Activated CD8-positive, alpha-beta memory T cell treated with anti-CD3 and anti-CD28 coated beads, Interleukin-2, amount 10 ng/mL, durations not matched to agents 7 days and 5 days (primary cell): ENCODE measurements around the gene PAGR1. TPM values are rescaled to one million over a fixed set of nuclear protein-coding genes. Genes with fewer than 3 reads are reported as not detected.
A peak's percentile ranks its signal among the peaks of the same experiment; 100 is the strongest.
"Not testable (repeated sequence)": the region's sequence is repeated elsewhere in the genome, so short reads cannot be mapped to it uniquely, and the experiment has no call there.

ENCODE experiments used
- ATAC-seq: fragments of 150-1000 bp; cut with Tn5 transposase; one replicate; pipeline ENCODE4 v1.10.0; 2021; ENCODE audit warnings: moderate library complexity
- CTCF ChIA-PET: fragments of 350-600 bp; sonication (Branson Sonifier 250); formaldehyde crosslinking; loops from one replicate; lab custom pipeline; 2021; ENCODE audit warnings: antibody characterized with exemption; lab: Charles Lee
- DNase-seq: peaks from one replicate; pipeline ENCODE4 v3.0.0-alpha.2; 2020
- H3K27ac Mint-ChIP-seq: one replicate; pipeline ENCODE4 v1.8.0; 2021; ENCODE audit warnings: mild to moderate bottlenecking, mixed read lengths
- H3K27me3 Mint-ChIP-seq: one replicate; pipeline ENCODE4 v1.8.0; 2021; ENCODE audit warnings: mixed read lengths
- H3K36me3 Mint-ChIP-seq: one replicate; pipeline ENCODE4 v1.8.0; 2021; ENCODE audit warnings: mild to moderate bottlenecking, mixed read lengths
- H3K4me1 Mint-ChIP-seq: one replicate; pipeline ENCODE4 v1.8.0; 2021; ENCODE audit warnings: mixed read lengths
- H3K4me3 Mint-ChIP-seq: one replicate; pipeline ENCODE4 v1.8.0; 2021; ENCODE audit warnings: mild to moderate bottlenecking, moderate library complexity, mixed read lengths
- H3K9me3 Mint-ChIP-seq: one replicate; pipeline ENCODE4 v1.8.0; 2022; ENCODE audit warnings: low read depth, mixed read lengths
- total RNA-seq, 2 experiments: library from RNA; stranded (reverse); gene quantifications; one replicate each; pipeline ENCODE4 v1.2.3, GENCODE V29; 2021

PAGR1 gene
- 10 to 100 TPM; 34.3 to 35.2 TPM for total RNA-seq

DNA sequence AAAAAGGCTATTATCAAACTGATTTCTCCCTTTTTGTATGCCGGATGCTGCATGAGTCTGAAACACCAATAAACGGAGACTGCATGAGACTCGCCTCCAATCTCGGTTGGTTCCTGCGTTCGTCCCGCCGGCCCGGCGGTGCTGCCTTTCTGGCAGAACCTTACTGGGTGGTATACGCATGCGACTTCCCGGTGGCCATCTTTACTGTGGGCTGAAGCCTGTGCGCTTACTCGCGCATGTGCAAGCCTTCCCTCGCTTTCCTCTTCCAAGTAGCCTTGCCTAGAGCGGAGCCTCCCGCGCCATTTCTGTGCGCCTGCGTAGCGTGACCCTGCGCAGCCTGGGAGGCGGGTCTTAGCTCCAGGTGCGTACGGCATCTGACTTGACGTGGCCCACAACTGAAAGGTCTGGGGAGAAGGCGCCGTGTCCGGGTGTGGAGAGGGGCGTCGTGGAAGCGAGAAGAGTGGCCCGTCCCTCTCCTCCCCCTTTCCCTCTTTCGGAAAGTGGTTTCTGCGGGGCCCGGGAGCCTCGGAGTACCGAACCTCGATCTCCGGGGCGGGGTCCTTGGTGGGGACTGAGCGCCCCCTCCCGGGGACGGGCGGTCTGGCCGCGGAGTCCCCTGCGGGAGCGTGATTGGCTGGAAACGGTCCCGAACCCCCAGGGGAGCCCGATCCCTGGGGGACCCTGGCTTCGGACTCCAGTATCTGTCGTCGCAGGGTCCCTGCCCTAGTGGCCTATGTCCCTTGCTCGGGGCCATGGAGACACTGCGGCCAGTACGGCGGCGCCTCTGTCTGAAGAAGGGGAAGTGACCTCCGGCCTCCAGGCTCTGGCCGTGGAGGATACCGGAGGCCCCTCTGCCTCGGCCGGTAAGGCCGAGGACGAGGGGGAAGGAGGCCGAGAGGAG lies at the start of gene PAGR1:
PAGR1 (plus strand) TSS at position 360 of the 901 bp plus-strand sequence; CDS start at position 734, 374 bp downstream.
- CTCF ChIA-PET = interaction anchor here (0.6 to 16.1 kb wide), 33 partner anchors 9 to 240 kb away, joined by 3 to 192 read pairs (median 5); partner anchors contain the start of genes C16orf54, KCTD13, KIF22 and MAZ
- peak within 1 kb of the TSS; percentile 99 for H3K4me3 Mint-ChIP-seq
- H3K27me3 Mint-ChIP-seq = peaks cover 12% of the 10 kb centered on the region
- ATAC-seq (peak; percentile 79), DNase-seq (peak; percentile 99)
- no peaks in the 10 kb centered on the region for H3K9me3 Mint-ChIP-seq
- peaks cover 65% of the 10 kb centered on the region for H3K4me1 Mint-ChIP-seq
- peaks cover 27% of the 10 kb centered on the region for H3K36me3 Mint-ChIP-seq
- peak within 1 kb of the TSS; percentile 88 for H3K27ac Mint-ChIP-seq

DNA sequence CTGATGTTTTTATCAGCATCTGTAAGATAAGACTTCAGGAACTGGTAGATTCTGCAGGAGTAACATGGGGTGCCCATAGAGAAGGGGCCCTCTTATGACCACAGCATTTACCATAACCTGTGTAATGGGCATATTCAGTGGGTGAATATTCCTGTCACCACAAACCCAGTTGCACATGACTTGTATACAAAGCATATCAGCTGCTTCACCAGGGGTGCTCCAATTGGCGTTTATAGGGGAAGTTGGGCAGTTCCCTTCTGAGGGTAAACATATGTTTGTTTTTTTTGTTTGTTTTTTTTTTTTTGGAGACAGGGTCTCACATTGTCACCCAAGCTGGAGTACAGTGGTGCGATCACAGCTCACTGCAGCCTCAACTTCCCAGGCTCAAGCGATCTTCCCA lies 49.4 kb upstream of the PAGR1 start:
- Mint-ChIP-seq H3K4me3 (no peak overlapping the region), H3K27ac (no peak overlapping the region), H3K27me3 (peaks cover 5% of the 10 kb centered on the region), H3K9me3 (no peaks in the 10 kb centered on the region), H3K36me3 (no peaks in the 10 kb centered on the region), H3K4me1 (no peaks in the 10 kb centered on the region)
- CTCF ChIA-PET = interaction anchor here (2.5 kb wide), 1 partner anchor 18 kb away, joined by 7 read pairs; no protein-coding TSS in a partner anchor
- no peak for ATAC-seq
- DNase-seq = no peak

DNA sequence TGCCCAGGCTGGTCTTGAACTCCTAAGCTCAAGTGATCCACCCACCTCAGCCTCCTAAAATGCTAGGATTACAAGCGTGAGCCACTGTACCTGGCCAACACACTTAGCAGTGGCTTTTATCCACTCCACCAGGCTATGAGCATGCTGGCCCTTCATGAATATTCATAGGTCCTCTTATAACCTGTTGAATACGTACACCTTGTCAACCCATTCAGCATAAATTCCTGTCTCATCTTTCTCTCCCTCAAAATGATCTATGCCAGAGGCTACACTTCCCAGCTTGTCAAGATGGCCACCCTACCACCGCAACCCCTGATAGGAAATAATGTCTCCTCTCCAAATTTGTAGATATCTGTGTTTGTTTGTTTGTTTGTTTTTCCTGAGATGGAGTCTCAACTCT lies 48.9 kb upstream of the PAGR1 start:
- no peak for ATAC-seq
- CTCF ChIA-PET = interaction anchor here (2.5 kb wide), 1 partner anchor 17 kb away, joined by 7 read pairs; no protein-coding TSS in a partner anchor

DNA sequence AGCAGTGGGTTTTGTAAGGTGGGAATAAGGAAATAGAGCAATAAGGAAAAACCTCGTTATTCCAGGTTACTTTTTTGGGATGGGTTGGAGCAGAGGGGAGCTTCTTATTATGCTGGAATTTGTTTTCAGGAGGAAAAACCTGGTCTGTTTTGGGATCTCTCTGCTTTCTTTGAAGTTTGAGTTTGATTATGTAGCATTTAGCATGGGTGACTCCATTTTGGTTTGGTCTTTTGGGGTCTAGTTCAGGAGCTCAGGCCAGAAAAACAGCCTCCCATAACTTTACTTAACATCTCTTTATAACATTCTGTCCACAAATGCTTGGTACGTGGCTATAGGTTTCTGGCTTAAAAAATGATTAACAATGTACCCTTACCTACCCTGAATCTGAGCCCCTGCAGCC lies 46.4 kb upstream of the PAGR1 start:
- DNase-seq = no peak
- H3K27ac Mint-ChIP-seq = no peak overlapping the region
- H3K4me3 Mint-ChIP-seq = no peak overlapping the region
- ATAC-seq = no peak
- peaks cover 2% of the 10 kb centered on the region for H3K4me1 Mint-ChIP-seq
- H3K9me3 Mint-ChIP-seq = no peaks in the 10 kb centered on the region
- CTCF ChIA-PET = interaction anchor here (0.8 to 1.8 kb wide), 5 partner anchors 15 to 46 kb away, joined by 3 to 5 read pairs (median 3); partner anchors contain the start of gene PAGR1
- H3K36me3 Mint-ChIP-seq = no peaks in the 10 kb centered on the region
- H3K27me3 Mint-ChIP-seq = peaks cover 2% of the 10 kb centered on the region

More for the DNA sequence above, 48.9 kb upstream of the PAGR1 start:
- no peak overlapping the region for H3K4me3 Mint-ChIP-seq
- H3K27ac Mint-ChIP-seq = no peak overlapping the region
- no peak for DNase-seq
- no peaks in the 10 kb centered on the region for H3K4me1 Mint-ChIP-seq
- no peaks in the 10 kb centered on the region for H3K36me3 Mint-ChIP-seq
- H3K9me3 Mint-ChIP-seq = no peaks in the 10 kb centered on the region
- peaks cover 5% of the 10 kb centered on the region for H3K27me3 Mint-ChIP-seq

DNA sequence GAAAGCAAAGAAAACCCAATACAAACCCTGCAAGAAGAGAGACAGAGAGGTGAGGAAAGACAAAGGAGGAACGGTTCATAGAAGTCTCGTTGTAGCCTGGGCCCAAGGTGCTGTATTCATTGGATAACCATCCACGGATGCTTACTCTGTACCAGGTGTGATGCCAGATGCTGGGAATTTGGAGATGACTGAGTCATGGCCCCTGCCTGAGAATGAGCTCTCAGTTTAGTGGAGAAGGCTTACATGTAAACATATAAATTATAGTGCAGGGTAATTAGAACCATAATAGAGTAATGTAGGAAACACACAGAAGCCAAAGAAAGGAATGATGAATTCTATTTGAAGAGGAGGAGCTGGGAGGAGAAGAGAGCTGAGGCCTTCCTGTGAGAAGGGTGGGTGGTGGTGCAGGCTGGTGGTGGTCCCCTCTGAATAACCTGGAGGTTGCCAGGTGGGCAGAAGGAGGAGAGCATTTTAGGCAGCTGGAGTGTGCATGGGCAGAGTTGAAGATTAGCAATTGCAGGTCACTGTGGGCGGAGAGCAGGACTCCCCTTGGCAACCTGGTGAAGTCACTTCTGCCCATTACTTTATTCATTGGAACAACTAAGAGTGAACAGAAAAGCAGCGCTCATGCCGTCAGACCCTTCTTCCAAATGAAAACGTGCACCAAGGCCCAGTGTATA lies 45.6 kb upstream of the PAGR1 start:
- Mint-ChIP-seq H3K4me1 (peaks cover 2% of the 10 kb centered on the region), H3K4me3 (no peak overlapping the region), H3K36me3 (no peaks in the 10 kb centered on the region), H3K27me3 (peaks cover 2% of the 10 kb centered on the region), H3K27ac (no peak overlapping the region), H3K9me3 (no peaks in the 10 kb centered on the region)
- DNase-seq = no peak
- CTCF ChIA-PET = interaction anchor here (0.8 to 1.7 kb wide), 4 partner anchors 14 to 79 kb away, joined by 3 to 4 read pairs (median 3); no protein-coding TSS in a partner anchor
- ATAC-seq = no peak

DNA sequence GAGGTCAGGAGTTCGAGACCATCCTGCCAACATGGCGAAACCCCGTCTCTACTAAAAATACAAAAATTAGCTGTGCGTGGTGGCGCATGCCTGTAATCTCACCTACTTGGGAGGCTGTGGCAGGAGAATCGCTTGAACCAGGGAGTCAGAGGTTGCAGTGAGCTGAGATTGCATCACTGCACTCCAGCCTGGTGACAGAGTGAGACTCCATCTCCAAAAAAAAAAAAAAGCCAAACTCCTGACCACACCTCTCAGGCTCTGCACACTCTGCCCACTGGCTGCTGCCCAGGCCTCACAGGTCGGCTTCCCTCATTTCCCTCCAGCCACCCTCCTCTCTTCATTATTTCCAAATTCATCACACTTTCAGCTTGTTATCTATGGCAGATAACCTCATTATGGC lies 43.6 kb upstream of the PAGR1 start:
- not testable (repeated sequence) for H3K4me1 Mint-ChIP-seq, H3K4me3 Mint-ChIP-seq, H3K9me3 Mint-ChIP-seq, H3K27me3 Mint-ChIP-seq, DNase-seq, H3K36me3 Mint-ChIP-seq, ATAC-seq, H3K27ac Mint-ChIP-seq
- CTCF ChIA-PET = interaction anchor here (1.4 kb wide), 1 partner anchor 13 kb away, joined by 3 read pairs; no protein-coding TSS in a partner anchor

DNA sequence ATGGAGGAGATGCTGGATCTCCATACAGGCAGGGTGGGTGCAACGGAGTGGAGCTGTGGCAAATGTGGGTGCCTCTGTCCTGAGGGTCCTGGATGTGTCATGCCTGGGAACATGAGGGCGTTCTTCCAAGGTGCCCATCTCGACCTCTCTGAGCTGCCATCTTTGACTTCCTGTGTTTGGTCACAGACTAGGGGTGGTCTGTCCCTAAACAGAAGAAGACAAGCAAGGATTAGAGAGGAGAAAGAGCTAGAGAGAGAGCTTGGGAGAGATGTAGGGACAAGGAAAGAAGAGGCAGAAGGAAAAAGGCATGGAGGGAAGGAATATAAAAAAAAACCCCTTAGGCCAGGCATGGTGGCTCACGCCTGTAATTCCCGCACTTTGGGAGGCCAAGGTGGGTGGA lies 41.2 kb upstream of the PAGR1 start:
- Mint-ChIP-seq H3K4me3 (no peak overlapping the region), H3K36me3 (no peaks in the 10 kb centered on the region), H3K9me3 (no peaks in the 10 kb centered on the region), H3K4me1 (peaks cover 2% of the 10 kb centered on the region), H3K27me3 (peaks cover 6% of the 10 kb centered on the region), H3K27ac (no peak overlapping the region)
- ATAC-seq (no peak), DNase-seq (no peak)
- CTCF ChIA-PET = interaction anchor here (0.6 to 2.1 kb wide), 7 partner anchors 10 to 1168 kb away, joined by 3 to 15 read pairs (median 3); partner anchors contain the start of gene KIF22

DNA sequence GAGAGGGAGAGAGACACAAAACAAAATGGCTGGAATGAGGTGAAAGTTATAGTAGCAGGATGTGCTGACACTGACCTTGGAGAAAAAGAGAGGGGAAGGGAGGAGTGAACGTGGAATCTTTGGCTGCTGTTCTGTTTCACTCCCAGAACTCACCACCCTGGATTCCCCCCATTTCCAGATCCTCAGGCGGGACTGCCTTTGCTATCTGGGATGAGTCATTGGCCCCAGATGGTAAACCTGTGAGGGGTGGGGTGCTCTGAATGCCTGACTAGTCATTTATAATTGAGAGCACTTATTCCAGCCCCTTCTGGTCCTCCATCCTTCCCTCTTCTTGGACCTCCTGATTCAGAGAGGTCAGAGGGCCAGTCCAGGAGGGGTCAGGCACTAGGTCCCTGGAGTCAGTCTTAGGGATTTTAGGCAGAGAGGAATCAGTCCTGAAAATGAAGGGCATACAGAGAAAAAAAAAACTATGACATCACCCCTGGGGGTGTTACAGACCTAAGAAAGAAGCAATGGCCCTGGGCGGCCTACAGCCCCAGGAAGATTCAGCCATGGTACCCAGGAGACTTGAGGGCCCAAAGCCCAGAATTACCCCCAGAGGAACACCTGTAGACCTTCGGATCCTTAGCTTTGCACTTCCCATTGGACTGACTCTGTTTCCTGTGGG lies 40.1 kb upstream of the PAGR1 start:
- Mint-ChIP-seq H3K36me3 (no peaks in the 10 kb centered on the region), H3K27me3 (peaks cover 9% of the 10 kb centered on the region), H3K9me3 (no peaks in the 10 kb centered on the region), H3K4me1 (peaks cover 2% of the 10 kb centered on the region), H3K4me3 (no peak overlapping the region), H3K27ac (no peak overlapping the region)
- CTCF ChIA-PET = interaction anchor here (2.3 kb wide), 1 partner anchor 10 kb away, joined by 11 read pairs; no protein-coding TSS in a partner anchor
- ATAC-seq = no peak
- no peak for DNase-seq

DNA sequence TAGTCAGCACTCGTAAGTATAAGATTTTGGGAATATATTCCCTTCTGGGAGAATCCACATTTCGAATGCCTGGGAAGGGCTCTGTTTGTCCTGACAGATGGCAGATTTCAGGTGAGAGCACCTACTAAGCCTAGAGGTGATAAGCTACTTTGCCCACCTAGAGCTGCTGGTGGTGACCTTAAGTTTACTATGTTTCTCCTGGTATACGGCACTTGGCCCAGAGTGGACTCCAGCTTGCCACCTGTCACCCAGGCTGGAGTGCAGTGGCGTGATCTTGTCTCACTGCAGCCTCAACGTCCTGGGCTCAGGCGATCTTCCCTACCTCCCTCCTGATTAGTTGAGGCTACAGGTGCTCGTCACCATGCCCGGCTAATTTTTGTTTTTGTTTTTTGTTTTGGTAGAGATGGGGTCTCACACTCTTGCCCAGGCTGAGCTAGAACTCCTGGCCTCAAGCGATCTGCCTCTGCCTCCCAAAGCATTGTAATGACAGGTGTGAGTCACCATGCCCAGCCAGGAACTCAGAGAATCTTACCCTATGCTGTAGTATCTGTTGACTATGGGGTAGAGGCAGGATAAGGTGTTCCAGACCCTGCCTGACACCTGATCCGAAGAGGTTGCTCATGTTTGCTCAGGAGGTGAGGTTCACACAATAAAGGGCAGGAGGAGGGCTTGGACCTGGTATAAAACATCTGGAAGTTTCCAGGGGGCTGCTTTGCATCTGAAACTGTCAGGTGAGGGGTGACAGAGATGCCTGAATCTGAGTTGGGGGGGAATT lies 38.2 kb upstream of the PAGR1 start, which contains the start of gene ZG16:
ZG16 (plus strand) TSS at position 681 of the 775 bp plus-strand sequence. CDS start 1,011 bp downstream, outside the sequence.
- H3K9me3 Mint-ChIP-seq = no peaks in the 10 kb centered on the region
- ATAC-seq (no peak), DNase-seq (no peak)
- H3K4me3 Mint-ChIP-seq = no peak within 1 kb of the TSS
- peaks cover 2% of the 10 kb centered on the region for H3K4me1 Mint-ChIP-seq
- peaks cover 13% of the 10 kb centered on the region for H3K27me3 Mint-ChIP-seq
- CTCF ChIA-PET = interaction anchor here (0.8 to 2.3 kb wide), 4 partner anchors 8 to 254 kb away, joined by 3 to 11 read pairs (median 4); no protein-coding TSS in a partner anchor
- H3K36me3 Mint-ChIP-seq = no peaks in the 10 kb centered on the region
- H3K27ac Mint-ChIP-seq = no peak within 1 kb of the TSS

DNA sequence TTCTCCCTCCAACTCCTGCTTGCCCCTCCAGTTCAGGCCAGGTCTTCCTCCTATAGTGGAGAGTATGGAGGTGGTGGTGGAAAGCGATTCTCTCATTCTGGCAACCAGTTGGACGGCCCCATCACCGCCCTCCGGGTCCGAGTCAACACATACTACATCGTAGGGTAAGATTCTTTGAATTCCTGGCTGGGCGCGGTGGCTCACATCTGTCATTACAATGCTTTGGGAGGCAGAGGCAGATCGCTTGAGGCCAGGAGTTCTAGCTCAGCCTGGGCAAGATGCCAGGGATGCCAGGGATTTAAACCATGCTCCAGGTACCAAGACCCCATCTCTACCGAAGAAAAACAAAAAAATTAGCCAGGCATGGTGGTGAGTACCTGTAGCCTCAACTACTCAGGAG lies 36.5 kb upstream of the PAGR1 start:
- CTCF ChIA-PET = no interaction called here
- no peak overlapping the region for H3K27ac Mint-ChIP-seq
- DNase-seq = no peak
- no peaks in the 10 kb centered on the region for H3K36me3 Mint-ChIP-seq
- H3K4me1 Mint-ChIP-seq = peaks cover 9% of the 10 kb centered on the region
- peaks cover 13% of the 10 kb centered on the region for H3K27me3 Mint-ChIP-seq
- ATAC-seq = no peak
- no peak overlapping the region for H3K4me3 Mint-ChIP-seq
- no peaks in the 10 kb centered on the region for H3K9me3 Mint-ChIP-seq

DNA sequence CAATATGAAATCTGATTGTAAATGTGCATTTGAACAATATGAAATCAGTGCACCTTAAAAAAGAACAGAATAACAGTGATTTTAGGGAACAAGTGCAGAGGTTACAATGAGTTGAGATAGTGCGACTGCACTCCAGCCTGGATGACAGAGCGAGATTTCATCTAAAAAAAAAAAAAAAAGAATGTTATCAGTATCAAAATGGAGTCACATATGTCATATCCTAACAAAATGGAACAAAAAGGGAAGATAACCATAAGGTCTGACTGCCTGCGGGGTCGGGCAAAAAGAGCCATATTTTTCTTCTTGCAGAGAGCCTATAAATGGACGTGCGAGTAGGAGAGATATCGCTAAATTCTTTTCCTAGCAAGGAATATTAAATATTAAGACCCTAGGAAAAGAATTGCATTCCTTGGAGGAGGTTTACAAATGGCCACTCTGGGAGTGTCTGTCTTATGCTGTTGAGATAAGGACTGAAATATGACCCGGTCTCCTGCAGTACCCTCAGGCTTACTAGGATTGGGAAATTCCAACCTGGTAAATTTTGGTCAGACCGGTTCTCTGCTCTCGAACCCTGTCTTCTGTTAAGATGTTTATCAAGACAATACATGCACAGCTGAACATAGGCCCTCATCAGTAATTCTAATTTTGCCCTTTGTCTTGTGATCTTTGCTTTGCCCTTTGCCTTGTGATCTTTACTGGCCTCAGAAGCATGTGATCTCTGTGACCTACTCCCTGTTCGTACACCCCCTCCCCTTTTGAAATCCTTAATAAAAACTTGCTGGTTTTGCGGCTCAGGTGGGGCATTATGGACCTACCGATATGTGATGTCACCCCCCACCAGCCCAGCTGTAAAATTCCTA lies 32.6 kb upstream of the PAGR1 start:
- not testable (repeated sequence) for H3K9me3 Mint-ChIP-seq, H3K27ac Mint-ChIP-seq, H3K4me3 Mint-ChIP-seq, ATAC-seq, DNase-seq, H3K36me3 Mint-ChIP-seq
- CTCF ChIA-PET = interaction anchor here (1.2 to 10.5 kb wide), 5 partner anchors 9 to 82 kb away, joined by 3 to 104 read pairs (median 15); no protein-coding TSS in a partner anchor
- Mint-ChIP-seq H3K4me1 (peaks cover 20% of the 10 kb centered on the region), H3K27me3 (peaks cover 13% of the 10 kb centered on the region)
